Retinal pigment epithelial cell (primary cell): ENCODE measurements around the gene MRAS.

Source experiments
- DNase-seq: peaks from one replicate; pipeline ENCODE4 v3.0.0-alpha.2; 2010; ENCODE audit warnings: low read depth
- H3K4me3 ChIP-seq: 2 replicates; pipeline ENCODE4 v1.5.1; 2011; ENCODE audit warnings: mild to moderate bottlenecking, low read length, control low read depth, moderate library complexity
- CTCF ChIP-seq: conservative IDR thresholded peaks from 2 replicates; pipeline ENCODE4 v1.5.1; 2011; ENCODE audit warnings: low read depth, low read length, control low read depth, inconsistent platforms

Gene MRAS

GRCh38 chr3:138384531-138384930 lies 36.2 kb downstream of the MRAS start:
- no peak overlapping the region for H3K4me3 ChIP-seq
- no peak for TF ChIP-seq CTCF
- no peak for DNase-seq

- H3K4me3 ChIP-seq: no peak overlapping the region
- DNase-seq: no peak
- no peak for TF ChIP-seq CTCF
These were observed 36.6 kb downstream of the MRAS start for GRCh38 chr3:138384976-138385375.

- H3K4me3 ChIP-seq: no peak overlapping the region
- no peak for DNase-seq
- no peak for TF ChIP-seq CTCF
These were observed 40.8 kb downstream of the MRAS start for GRCh38 chr3:138389144-138389601.

DNA sequence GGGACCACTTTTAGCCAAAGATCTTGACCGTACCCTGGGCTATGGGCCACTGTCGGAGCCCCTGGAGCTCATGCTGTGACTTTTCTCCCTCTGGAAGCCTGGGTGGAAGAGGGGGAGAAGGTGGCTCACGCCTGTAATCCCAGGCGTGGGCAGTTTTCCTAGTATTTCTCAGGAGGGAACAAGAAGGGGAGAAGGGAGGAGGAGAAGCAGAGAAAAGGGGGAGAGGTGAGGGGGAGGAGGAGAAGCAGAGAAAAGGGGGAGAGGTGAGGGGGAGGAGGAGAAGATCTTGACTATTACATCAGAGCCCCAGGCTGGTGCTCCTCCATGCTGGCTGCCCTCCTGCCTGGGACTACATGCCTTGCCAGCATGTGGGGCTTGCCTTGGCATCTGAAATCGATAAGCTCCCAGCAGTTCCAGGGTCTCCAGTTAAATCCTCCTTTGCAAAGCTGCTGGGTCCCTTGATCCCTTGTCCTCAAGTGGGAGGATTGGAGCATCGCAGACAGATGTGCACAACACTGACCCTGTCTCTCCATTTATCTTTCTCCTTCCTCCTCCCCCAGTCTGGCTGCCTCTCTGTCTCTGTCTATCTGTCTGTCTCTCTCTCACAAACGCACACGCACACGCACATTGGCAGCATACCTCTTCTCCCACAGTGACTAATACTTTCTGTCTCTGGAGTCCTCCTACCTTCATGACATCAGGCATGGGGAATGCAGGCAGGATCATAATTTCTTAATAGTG lies 41.6 kb downstream of the MRAS start:
- no peak for TF ChIP-seq CTCF
- peak; percentile 47 for DNase-seq
- no peak overlapping the region for H3K4me3 ChIP-seq

DNA sequence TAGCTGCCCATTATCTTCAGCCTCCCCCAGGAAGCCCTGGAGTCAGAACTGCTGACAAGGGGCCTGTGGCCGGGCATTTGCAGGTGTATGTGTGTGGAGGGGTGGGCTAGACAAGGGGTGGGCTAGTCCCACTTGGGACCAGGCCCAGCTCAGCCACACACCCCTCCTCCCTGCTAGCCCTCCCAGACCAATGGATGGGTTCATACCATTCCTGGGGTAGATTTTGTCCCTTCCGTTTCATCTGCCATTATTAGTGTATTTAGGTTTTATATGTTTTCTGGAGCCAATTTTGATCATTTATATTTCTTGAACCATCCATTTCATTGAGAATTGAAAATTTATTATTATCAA lies 42.2 kb downstream of the MRAS start:
- no peak for TF ChIP-seq CTCF

GRCh38 chr3:138394156-138394555 lies 45.8 kb downstream of the MRAS start:
- no peak overlapping the region for H3K4me3 ChIP-seq
- DNase-seq: no peak
- TF ChIP-seq CTCF: no peak

More for the DNA sequence above, 42.2 kb downstream of the MRAS start:
- H3K4me3 ChIP-seq: no peak overlapping the region
- no peak for DNase-seq

GRCh38 chr3:138394686-138395085 lies 46.3 kb downstream of the MRAS start:
- no peak overlapping the region for H3K4me3 ChIP-seq
- TF ChIP-seq CTCF: no peak
- DNase-seq: no peak
